Measurements from ENCODE around the gene RRP15.

DNA sequence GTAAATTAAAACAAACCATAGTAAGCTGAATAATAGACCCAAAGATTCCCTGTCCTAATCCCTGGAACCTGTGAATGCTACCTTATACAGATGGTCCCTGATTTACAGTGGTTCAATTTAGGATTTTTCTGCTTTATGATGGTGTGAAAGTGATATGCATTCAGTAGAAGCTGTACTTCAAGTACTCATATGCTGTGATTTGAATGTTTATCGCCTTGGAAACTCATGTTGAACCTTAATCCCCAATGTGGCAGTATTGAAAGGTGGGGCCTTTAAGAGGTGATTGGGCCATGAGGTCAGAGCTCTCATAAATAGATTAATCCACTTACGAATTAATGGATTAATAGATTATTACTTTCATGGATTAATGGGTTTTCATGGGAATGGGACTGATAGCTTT lies 10.6 kb upstream of the RRP15 start:
- TF ChIP-seq CTCF (IDR thresholded peaks at IDR 0.05) = no peak
- TF ChIP-seq POLR2A (IDR thresholded peaks at IDR 0.05) = no peak
- TF ChIP-seq POLR2AphosphoS5 (IDR thresholded peaks at IDR 0.05) = no peak
- TF ChIP-seq EP300 (IDR thresholded peaks at IDR 0.05) = no peak
